GM12878 (cell line): ENCODE data around the gene ADCY2. TPM values are rescaled to one million over a fixed set of nuclear protein-coding genes. Genes with fewer than 3 reads are reported as not detected.

ENCODE experiments used
- ATAC-seq: fragments of 200-7000 bp; cut with Tn5 transposase; 3 replicates; pipeline ENCODE4 v1.9.1; 2020; ENCODE audit warnings: mild to moderate bottlenecking, moderate library complexity
- BruUV-seq: library from RNA; stranded (reverse); fragments of 400-500 nt; replicated peaks from 2 replicates; lab custom pipeline; 2021; lab: Mats Ljungman, UMichigan
- CTCF ChIA-PET: fragments of 300-600 bp; sonication (Branson Sonifier 250); formaldehyde crosslinking; extraction: SDS; loops from one replicate; lab custom pipeline; 2021; ENCODE audit warnings: inconsistent platforms; lab: Yijun Ruan, JAX
- POLR2A ChIA-PET: fragments of 350-600 bp; formaldehyde crosslinking; extraction: SDS; loops from one replicate; lab custom pipeline; 2021; ENCODE audit warnings: inconsistent platforms; lab: Charles Lee
- RAD21 ChIA-PET: fragments of 300-600 bp; sonication (Branson Sonifier 250); formaldehyde crosslinking; loops from one replicate; lab custom pipeline; 2023; ENCODE audit warnings: antibody characterized with exemption; ENCODE audit not compliant: unreplicated experiment; lab: Charles Lee
- SMC1A ChIA-PET: fragments of 300-600 bp; sonication (Branson Sonifier 250); formaldehyde crosslinking; loops from one replicate; lab custom pipeline; 2023; ENCODE audit not compliant: unreplicated experiment, uncharacterized antibody; lab: Charles Lee
- DNase-seq: peaks from one replicate; pipeline ENCODE4 v3.0.0-alpha.2; 2011; ENCODE audit warnings: low read depth, low spot score
- FAIRE-seq: peaks from 3 replicates; lab custom pipeline; 2011; peaks lifted over from hg19 to GRCh38; lab: Jason Lieb, UNC
- H2AFZ ChIP-seq: 2 replicates; pipeline ENCODE4 v1.6.0; 2011; ENCODE audit warnings: low read depth, low read length, control low read depth; ENCODE audit not compliant: control insufficient read depth
- H3K27ac ChIP-seq: 2 replicates; pipeline ENCODE4 v1.5.1; 2011; ENCODE audit warnings: control low read depth; ENCODE audit not compliant: control insufficient read depth, insufficient read depth
- H3K27me3 ChIP-seq, 2 experiments: replicated peaks in 1 of 2; 2 replicates each; pipeline versions ENCODE4 v1.6.0 to v1.6.1; 2011; ENCODE audit warnings: low read length in 1 of 2; ENCODE audit not compliant: control insufficient read depth in 2 of 2, insufficient read depth in 2 of 2
- H3K36me3 ChIP-seq, 2 experiments: 2 replicates each; pipeline ENCODE4 v1.5.1; 2011; ENCODE audit warnings: low read length in 1 of 2; ENCODE audit not compliant: control insufficient read depth in 2 of 2, insufficient read depth in 2 of 2
- H3K4me1 ChIP-seq: 2 replicates; pipeline ENCODE4 v1.6.1; 2011; ENCODE audit warnings: mild to moderate bottlenecking, low read length, moderate library complexity, mixed read lengths; ENCODE audit not compliant: control insufficient read depth, insufficient read depth
- H3K4me2 ChIP-seq: 2 replicates; pipeline ENCODE4 v1.6.0; 2011; ENCODE audit warnings: control low read depth; ENCODE audit not compliant: control insufficient read depth, insufficient read depth
- H3K4me3 ChIP-seq: fragments of 200-600 bp; sonication (generic); 2 replicates; pipeline ENCODE4 v1.5.1; 2016
- H3K79me2 ChIP-seq: 2 replicates; pipeline ENCODE4 v1.6.0; 2011; ENCODE audit warnings: low read length; ENCODE audit not compliant: control insufficient read depth, insufficient read depth
- H3K9ac ChIP-seq: 2 replicates; pipeline ENCODE4 v1.8.0; 2011; ENCODE audit warnings: low read length, control low read depth, mixed read lengths; ENCODE audit not compliant: control insufficient read depth, insufficient read depth
- H3K9me3 ChIP-seq: replicated peaks from 3 replicates; pipeline ENCODE4 v1.5.1; 2011; ENCODE audit warnings: mild to moderate bottlenecking, low read length; ENCODE audit not compliant: control insufficient read depth, insufficient read depth
- H4K20me1 ChIP-seq: 2 replicates; pipeline ENCODE4 v1.6.0; 2011; ENCODE audit not compliant: control insufficient read depth, insufficient read depth
- CEBPZ ChIP-seq: fragments of 150-350 bp; IDR thresholded peaks from 2 replicates; pipeline ENCODE4 v1.6.1; 2016; ENCODE audit warnings: low read depth, low read length
- CREB1 ChIP-seq: IDR thresholded peaks from 2 replicates; pipeline ENCODE4 v1.6.1; 2012; ENCODE audit warnings: low read depth, mild to moderate bottlenecking, inconsistent platforms
- E2F4 ChIP-seq: IDR thresholded peaks from 2 replicates; pipeline ENCODE4 v1.6.1; 2012; ENCODE audit warnings: low read depth, low read length, improper control_type of control experiment
- ESRRA ChIP-seq: IDR thresholded peaks from 2 replicates; pipeline ENCODE4 v1.6.1; 2012; ENCODE audit warnings: mild to moderate bottlenecking, low read length, improper control_type of control experiment
- HDGF ChIP-seq: fragments of 450-650 bp; IDR thresholded peaks from 2 replicates; pipeline ENCODE4 v1.6.1; 2016; ENCODE audit warnings: antibody characterized with exemption
- IRF4 ChIP-seq: IDR thresholded peaks from 2 replicates; pipeline ENCODE4 v1.6.1; 2011; ENCODE audit warnings: low read depth, low read length
- IRF5 ChIP-seq: fragments of 450-650 bp; IDR thresholded peaks from 2 replicates; pipeline ENCODE4 v1.6.1; 2017; ENCODE audit warnings: borderline replicate concordance
- MAX ChIP-seq: IDR thresholded peaks from 2 replicates; pipeline ENCODE4 v1.6.1; 2012; ENCODE audit warnings: low read depth, low read length, improper control_type of control experiment
- MEF2B ChIP-seq: fragments of 450-650 bp; IDR thresholded peaks from 2 replicates; pipeline ENCODE4 v1.6.1; 2018; ENCODE audit warnings: mild to moderate bottlenecking, moderate library complexity; ENCODE audit not compliant: partially characterized antibody, poor library complexity, severe bottlenecking
- MTA2 ChIP-seq: fragments of 450-650 bp; IDR thresholded peaks from 2 replicates; pipeline ENCODE4 v1.6.1; 2016; ENCODE audit warnings: low read depth, mild to moderate bottlenecking, moderate library complexity
- RUNX3 ChIP-seq: IDR thresholded peaks from 2 replicates; pipeline ENCODE4 v1.6.1; 2012; ENCODE audit warnings: low read length, inconsistent platforms
- SMAD1 ChIP-seq: fragments of 450-650 bp; IDR thresholded peaks from 2 replicates; pipeline ENCODE4 v1.6.1; 2018; ENCODE audit warnings: mild to moderate bottlenecking, low read depth; ENCODE audit not compliant: partially characterized antibody
- SP1 ChIP-seq: IDR thresholded peaks from one replicate; pipeline ENCODE4 v1.6.1; 2011; ENCODE audit warnings: low read depth, low read length
- WRNIP1 ChIP-seq: IDR thresholded peaks from 2 replicates; pipeline ENCODE4 v1.6.1; 2011; ENCODE audit warnings: low read depth, low read length, improper control_type of control experiment, borderline replicate concordance
- ZBTB11 ChIP-seq: fragments of 450-650 bp; formaldehyde crosslinking; IDR thresholded peaks from 2 replicates; pipeline ENCODE4 v1.5.0; 2022; ENCODE audit warnings: mild to moderate bottlenecking, missing genetic modification characterization
- ZNF217 ChIP-seq: fragments of 450-650 bp; IDR thresholded peaks from 2 replicates; pipeline ENCODE4 v1.6.1; 2017; ENCODE audit warnings: antibody characterized with exemption, mild to moderate bottlenecking
- ZNF24 ChIP-seq: fragments of 450-650 bp; IDR thresholded peaks from 2 replicates; pipeline ENCODE4 v1.6.1; 2017; ENCODE audit warnings: antibody characterized with exemption, mild to moderate bottlenecking
- whole genome bisulfite sequencing: methylation state at CpG from one replicate; pipeline ENCODE4 v1.1.6; 2016; ENCODE audit warnings: low lambda C conversion rate; ENCODE audit not compliant: insufficient replicate concordance, insufficient coverage; ENCODE audit errors: missing lambda C conversion rate; 5-methylcytosine and 5-hydroxymethylcytosine counted together
- in situ Hi-C: fragments of 300-500 bp; cut with MboI; formaldehyde crosslinking; loops from 9 replicates; pipeline ENCODE4 v1.14.3; 2018; ENCODE audit warnings: mixed read lengths
- intact Hi-C: fragments of 100-400 bp; cut with micrococcal nuclease; formaldehyde crosslinking; loops from one replicate; pipeline ENCODE4 v1.14.2; 2022; ENCODE audit not compliant: unreplicated experiment
- polyA plus RNA-seq, 11 experiments: library from polyadenylated mRNA; depleted of rRNA in 4 of 11; unstranded in 6 of 11; stranded (reverse) in 5 of 11; fragments of >200 nt; fragmentation: Nextera tagmentation in 4 of 11; fragmentation: Illumina TruSeq in 1 of 11; extraction: Ambion mirVana in 4 of 11; extraction: Trizol in 1 of 11; gene quantifications; 1 replicate in 1 of 11; 2 replicates in 10 of 11; pipeline versions ENCODE4 v1.2.1 to v1.2.3, GENCODE V29; 2011 to 2016; ENCODE audit warnings: inconsistent platforms in 2 of 11, missing spikeins in 2 of 11, low read depth in 1 of 11
- total RNA-seq, 4 experiments: library from RNA; depleted of rRNA in 3 of 4; stranded (reverse); fragments of >200 nt in 3 of 4; fragmentation: Illumina TruSeq in 1 of 4; extraction: Trizol in 1 of 4; gene quantifications; 2 replicates each; pipeline versions ENCODE4 v1.2.1 to v1.2.3, GENCODE V29; 2013 to 2021

The ADCY2 gene
- total and polyA plus RNA-seq, 10 of the 15 experiments (the other 5 are each of a cell fraction or from before 2014, with no cell fraction given): 0.07 to 0.26 TPM; not detected in 8

- Histone ChIP-seq H3K9me3 (no peaks in the 10 kb centered on the region), H3K36me3 (no peaks in the 10 kb centered on the region), H3K4me2 (no peak overlapping the region), H3K9ac (no peak overlapping the region), H3K27ac (no peak overlapping the region), H3K27me3 (no peaks in the 10 kb centered on the region), H2AFZ (no peak overlapping the region), H3K4me3 (no peak overlapping the region), H4K20me1 (no peaks in the 10 kb centered on the region), H3K4me1 (no peaks in the 10 kb centered on the region), H3K79me2 (no peaks in the 10 kb centered on the region)
- ChIA-PET RAD21 (no interaction called here), CTCF (no interaction called here), POLR2A (no interaction called here), SMC1A (interaction anchor here (0.7 kb wide), 1 partner anchor 11 kb away, joined by 3 read pairs; no protein-coding TSS in a partner anchor)
- BruUV-seq: no TSS peak
- no peak for DNase-seq
- no peak for ATAC-seq
- in situ Hi-C loops (no loop called here), intact Hi-C loops (no loop called here)
- no peak for FAIRE-seq
- TF ChIP-seq ZBTB11 (CRISPR knock-in tag) (no peak), SP1 (no peak), CREB1 (no peak), IRF4 (no peak), WRNIP1 (no peak), CEBPZ (no peak), SMAD1 (no peak), ZNF24 (no peak), MAX (no peak), RUNX3 (no peak), HDGF (no peak), MEF2B (no peak), IRF5 (no peak), E2F4 (no peak), ESRRA (no peak), MTA2 (no peak), ZNF217 (no peak)
- WGBS: 24% methylated on average over 4 of the region's 4 CpGs
Observed at GRCh38 chr5:7374186-7374585, 21.8 kb upstream of the ADCY2 start.
